Upper lobe of left lung (tissue), 6 donors: Measurements from ENCODE around the gene APH1B. TPM values are rescaled to one million over a fixed set of nuclear protein-coding genes. Genes with fewer than 3 reads are reported as not detected.
A peak's percentile ranks its signal among the peaks of the same experiment; 100 is the strongest.

Experiments
- ATAC-seq, 2 donors: fragments of 200-7000 bp; cut with Tn5 transposase; one replicate each; pipeline ENCODE4 v1.9.1; 2022; ENCODE audit warnings: mild to moderate bottlenecking in 2 of 2, moderate library complexity in 2 of 2; ENCODE audit not compliant: low FRiP score in 2 of 2
- DNase-seq, 2 donors: peaks; one replicate each; pipeline ENCODE4 v3.0.0-alpha.2; 2019 to 2020
- H3K27ac ChIP-seq, 4 donors: fragments of 200-600 bp; sonication (generic); one replicate each; pipeline ENCODE4 v1.5.1; 2016 to 2019
- H3K27me3 ChIP-seq, 4 donors: fragments of 200-600 bp; sonication (generic); one replicate each; pipeline ENCODE4 v1.5.1; 2017 to 2019
- H3K36me3 ChIP-seq, 4 donors: fragments of 200-600 bp; sonication (generic); one replicate each; pipeline ENCODE4 v1.5.1; 2016 to 2019
- H3K4me1 ChIP-seq, 4 donors: fragments of 200-600 bp; sonication (generic); one replicate each; pipeline ENCODE4 v1.5.1; 2018 to 2019
- H3K4me3 ChIP-seq, 4 donors: fragments of 200-600 bp; sonication (generic); one replicate each; pipeline ENCODE4 v1.5.1; 2017 to 2019; ENCODE audit warnings: mild to moderate bottlenecking in 2 of 4, moderate library complexity in 1 of 4
- H3K9me3 ChIP-seq, 4 donors: fragments of 200-600 bp; sonication (generic); one replicate each; pipeline ENCODE4 v1.5.1; 2018 to 2019
- CTCF ChIP-seq, 6 experiments: fragments of 450-650 bp in 4 of 6; fragments of 200-600 bp in 2 of 6; sonication (generic) in 2 of 6; IDR thresholded peaks; one replicate each; pipeline ENCODE4 v1.5.1; 2016 to 2019; ENCODE audit warnings: antibody characterized with exemption in 6 of 6
- EP300 ChIP-seq, 4 donors: sonication (generic); formaldehyde crosslinking; IDR thresholded peaks; one replicate each; pipeline ENCODE4 v1.5.1; 2017; ENCODE audit warnings: antibody characterized with exemption in 4 of 4, control low read depth in 2 of 4
- POLR2A ChIP-seq, 4 donors: fragments of 450-650 bp; IDR thresholded peaks; one replicate each; pipeline ENCODE4 v1.5.1; 2016 to 2017; ENCODE audit warnings: antibody characterized with exemption in 4 of 4, mild to moderate bottlenecking in 2 of 4
- POLR2AphosphoS5 ChIP-seq, 2 donors: sonication (generic); formaldehyde crosslinking; IDR thresholded peaks; one replicate each; pipeline ENCODE4 v1.5.1; 2017; ENCODE audit warnings: antibody characterized with exemption in 2 of 2
- WGBS, 2 donors: methylation state at CpG; one replicate each; pipeline ENCODE4 v1.1.5; 2017 to 2018; 5-methylcytosine and 5-hydroxymethylcytosine counted together
- total RNA-seq, 6 donors: library from RNA; depleted of rRNA in 4 of 6; stranded (reverse); fragments of >200 nt in 4 of 6; gene quantifications; one replicate each; pipeline versions ENCODE4 v1.1.0 to v1.2.1, GENCODE V29; 2016 to 2021
- donor health status: DM: no; HTN: no; CAD: no; lungs with moderate emphysema.
- donor health status: DM: no; HTN: yes; CAD: no; lungs with severe emphysema.

APH1B gene
- total RNA-seq, 6 donors from 2014 or later, result 4.9 to 28.9 (median 12.4) TPM

DNA sequence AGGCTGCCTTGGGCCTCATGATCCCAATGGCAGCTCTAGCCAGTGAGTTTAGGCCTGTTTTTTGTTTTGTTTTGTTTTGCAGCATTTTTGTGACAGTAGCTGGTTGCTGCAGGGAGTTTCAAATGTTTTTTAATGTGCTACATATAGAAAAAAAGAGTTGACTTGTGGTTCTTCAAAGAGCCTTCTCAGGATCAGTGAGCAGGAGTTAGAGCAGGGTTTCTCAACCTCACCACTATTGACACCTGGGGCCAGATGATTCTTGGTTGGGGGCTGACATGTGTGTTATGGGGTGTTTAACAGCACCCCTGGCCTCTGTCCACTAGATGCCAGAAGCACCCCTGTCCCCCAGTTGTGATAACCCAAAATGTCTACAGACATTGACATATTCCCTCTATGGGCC lies 17.9 kb downstream of the APH1B start:
- H3K36me3 ChIP-seq, result peaks cover 0 to 11% (median 0%) of the 10 kb centered on the region in 4 donors
- DNase-seq (no peak), ATAC-seq (no peak)
- TF ChIP-seq POLR2AphosphoS5 (IDR thresholded peaks at IDR 0.05) (no peak), EP300 (IDR thresholded peaks at IDR 0.05) (no peak), POLR2A (IDR thresholded peaks at IDR 0.05) (no peak), CTCF (IDR thresholded peaks at IDR 0.05) (no peak)
- no peaks in the 10 kb centered on the region for H3K9me3 ChIP-seq
- H3K4me1 ChIP-seq, result peaks cover 0 to 13% (median 5%) of the 10 kb centered on the region in 4 donors
- no peak overlapping the region for H3K27ac ChIP-seq
- no peak overlapping the region for H3K4me3 ChIP-seq
- no peaks in the 10 kb centered on the region for H3K27me3 ChIP-seq

DNA sequence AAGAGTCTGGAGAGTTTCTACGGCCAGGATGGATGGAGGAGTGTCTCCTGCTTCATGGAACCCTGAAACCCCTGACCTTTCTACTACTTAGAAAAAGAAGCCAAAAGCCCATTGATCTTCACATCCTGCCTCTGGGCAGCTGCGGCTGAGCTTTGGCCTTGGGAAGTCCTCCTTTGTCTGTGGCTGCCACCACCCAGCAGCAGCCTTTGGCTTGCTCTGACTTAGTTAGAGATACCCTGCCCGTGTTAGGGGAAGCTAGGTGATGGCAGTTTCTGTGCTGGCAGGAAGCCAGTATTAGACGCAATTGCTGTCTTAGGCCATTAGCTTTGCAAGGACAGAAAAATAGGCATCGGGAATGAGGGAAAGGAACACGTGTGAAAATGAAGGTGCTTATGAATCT lies 18.8 kb downstream of the APH1B start:
- H3K4me1 ChIP-seq, result peaks cover 0 to 5% (median under 1%) of the 10 kb centered on the region in 4 donors
- H3K9me3 ChIP-seq, result no peaks in the 10 kb centered on the region
- DNase-seq (no peak), ATAC-seq (peak in 1 of 2 donors; percentile 22)
- no peak for TF ChIP-seq CTCF (IDR thresholded peaks at IDR 0.05)
- TF ChIP-seq POLR2A (IDR thresholded peaks at IDR 0.05), result no peak
- no peak for TF ChIP-seq EP300 (IDR thresholded peaks at IDR 0.05)
- no peak overlapping the region for H3K4me3 ChIP-seq
- H3K36me3 ChIP-seq, result peaks cover 0 to 16% (median 0%) of the 10 kb centered on the region in 4 donors
- 59 to 65% methylated on average over 6 of the region's 6 CpGs for WGBS, 2 donors
- no peak overlapping the region for H3K27ac ChIP-seq
- H3K27me3 ChIP-seq, result no peaks in the 10 kb centered on the region

- Histone ChIP-seq H3K27ac (no peak overlapping the region), H3K9me3 (no peaks in the 10 kb centered on the region), H3K36me3 (peaks cover 0 to 45% (median 15%) of the 10 kb centered on the region in 4 donors), H3K4me3 (no peak overlapping the region), H3K4me1 (no peaks in the 10 kb centered on the region), H3K27me3 (no peaks in the 10 kb centered on the region)
- 90% methylated on average over 7 of the region's 7 CpGs for WGBS, 2 donors
- no peak for ATAC-seq
- TF ChIP-seq POLR2AphosphoS5 (IDR thresholded peaks at IDR 0.05) (no peak), POLR2A (IDR thresholded peaks at IDR 0.05) (no peak), CTCF (IDR thresholded peaks at IDR 0.05) (no peak), EP300 (IDR thresholded peaks at IDR 0.05) (no peak)
- no peak for DNase-seq
These were observed 22.7 kb downstream of the APH1B start for GRCh38 chr15:63299943-63300575.

DNA sequence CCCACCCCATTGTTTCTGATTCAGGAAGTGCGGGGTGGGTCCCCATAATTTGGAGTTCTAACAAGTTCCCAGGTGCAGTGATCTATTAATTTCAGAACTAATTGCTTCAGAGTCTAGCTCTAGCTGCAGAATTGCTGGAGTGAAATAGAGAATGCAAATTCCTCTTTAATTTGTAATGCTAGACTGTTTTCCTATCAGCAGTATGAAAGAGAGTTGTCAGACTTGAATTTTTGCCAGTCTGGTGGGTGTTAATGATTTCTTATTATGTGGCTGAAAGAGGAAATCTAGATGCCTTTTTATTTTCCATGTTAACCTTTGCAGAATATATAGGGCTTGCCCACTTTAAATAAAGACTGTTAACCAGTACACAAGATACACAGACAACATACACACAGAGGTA lies 23.7 kb downstream of the APH1B start:
- 64 to 73% methylated on average over 1 of the region's 1 CpG for WGBS, 2 donors
- no peaks in the 10 kb centered on the region for H3K27me3 ChIP-seq
- H3K4me1 ChIP-seq, result no peaks in the 10 kb centered on the region
- peaks cover 3 to 53% (median 21%) of the 10 kb centered on the region in 4 donors for H3K36me3 ChIP-seq
- TF ChIP-seq EP300 (IDR thresholded peaks at IDR 0.05) (no peak), CTCF (IDR thresholded peaks at IDR 0.05) (no peak), POLR2AphosphoS5 (IDR thresholded peaks at IDR 0.05) (no peak), POLR2A (IDR thresholded peaks at IDR 0.05) (no peak)
- no peak overlapping the region for H3K27ac ChIP-seq
- no peak overlapping the region for H3K4me3 ChIP-seq
- no peaks in the 10 kb centered on the region for H3K9me3 ChIP-seq
- no peak for DNase-seq
- ATAC-seq, result no peak

GRCh38 chr15:63305260-63305659 lies 27.9 kb downstream of the APH1B start:
- DNase-seq, result no peak
- Histone ChIP-seq H3K4me1 (no peaks in the 10 kb centered on the region), H3K27ac (no peak overlapping the region), H3K27me3 (no peaks in the 10 kb centered on the region), H3K36me3 (peaks cover 3 to 50% (median 22%) of the 10 kb centered on the region in 4 donors), H3K9me3 (no peaks in the 10 kb centered on the region), H3K4me3 (no peak overlapping the region)
- no peak for TF ChIP-seq CTCF (IDR thresholded peaks at IDR 0.05)
- TF ChIP-seq POLR2A (IDR thresholded peaks at IDR 0.05), result no peak
- TF ChIP-seq POLR2AphosphoS5 (IDR thresholded peaks at IDR 0.05), result no peak
- no peak for TF ChIP-seq EP300 (IDR thresholded peaks at IDR 0.05)
- no peak for ATAC-seq
- WGBS, 2 donors, result 92 to 96% methylated on average over 5 of the region's 5 CpGs
